DND-41 (cell line): Measurements from ENCODE around the gene KIF20B.

ENCODE experiments used
- EZH2 ChIP-seq: IDR thresholded peaks from 3 replicates; pipeline ENCODE4 v1.6.1; 2012; ENCODE audit warnings: borderline replicate concordance, low read depth, mild to moderate bottlenecking, moderate library complexity, low read length, inconsistent platforms; ENCODE audit not compliant: severe bottlenecking
- TF ChIP-seq, protein P1 (sequence below): IDR thresholded peaks from 2 replicates; pipeline ENCODE4 v1.5.1; 2012; ENCODE audit warnings: borderline replicate concordance, low read length, moderate library complexity, mild to moderate bottlenecking; ENCODE audit not compliant: poor library complexity, severe bottlenecking; ENCODE audit errors: extremely low read depth

DNA sequence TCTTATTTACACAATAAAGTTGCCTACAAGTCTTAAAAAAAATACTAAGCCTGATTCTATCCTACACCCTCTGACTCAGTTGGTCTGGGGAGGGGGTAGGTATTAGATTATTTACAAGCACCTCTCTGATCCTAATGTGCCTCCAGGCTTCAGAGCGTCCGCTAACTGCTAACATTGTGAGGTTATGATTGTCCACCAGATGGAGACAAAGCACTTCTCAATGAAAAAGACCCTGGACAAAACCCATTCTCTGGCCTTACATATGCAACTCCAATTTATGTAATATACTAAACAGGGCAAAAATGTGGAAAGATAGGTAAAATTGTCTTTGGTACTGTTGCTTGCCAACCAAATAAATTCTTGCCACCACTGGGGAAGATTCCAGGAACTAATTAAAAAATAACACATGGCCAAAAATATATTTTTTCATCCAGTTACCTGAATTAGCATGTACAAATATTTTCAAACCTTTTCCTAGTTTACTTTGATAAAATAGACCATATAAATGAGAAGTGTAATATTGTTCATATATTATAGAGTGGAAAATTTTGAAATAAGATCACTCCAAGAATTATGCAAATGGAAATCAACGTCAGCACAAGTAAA, 92.4 kb downstream of the KIF20B start:
- TF ChIP-seq, protein P1, sequence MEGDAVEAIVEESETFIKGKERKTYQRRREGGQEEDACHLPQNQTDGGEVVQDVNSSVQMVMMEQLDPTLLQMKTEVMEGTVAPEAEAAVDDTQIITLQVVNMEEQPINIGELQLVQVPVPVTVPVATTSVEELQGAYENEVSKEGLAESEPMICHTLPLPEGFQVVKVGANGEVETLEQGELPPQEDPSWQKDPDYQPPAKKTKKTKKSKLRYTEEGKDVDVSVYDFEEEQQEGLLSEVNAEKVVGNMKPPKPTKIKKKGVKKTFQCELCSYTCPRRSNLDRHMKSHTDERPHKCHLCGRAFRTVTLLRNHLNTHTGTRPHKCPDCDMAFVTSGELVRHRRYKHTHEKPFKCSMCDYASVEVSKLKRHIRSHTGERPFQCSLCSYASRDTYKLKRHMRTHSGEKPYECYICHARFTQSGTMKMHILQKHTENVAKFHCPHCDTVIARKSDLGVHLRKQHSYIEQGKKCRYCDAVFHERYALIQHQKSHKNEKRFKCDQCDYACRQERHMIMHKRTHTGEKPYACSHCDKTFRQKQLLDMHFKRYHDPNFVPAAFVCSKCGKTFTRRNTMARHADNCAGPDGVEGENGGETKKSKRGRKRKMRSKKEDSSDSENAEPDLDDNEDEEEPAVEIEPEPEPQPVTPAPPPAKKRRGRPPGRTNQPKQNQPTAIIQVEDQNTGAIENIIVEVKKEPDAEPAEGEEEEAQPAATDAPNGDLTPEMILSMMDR = peak; percentile 88
- no peak for TF ChIP-seq EZH2
